Testis (tissue), 2 donors: Measurements from ENCODE around the gene MAP4K4.

ENCODE experiments used
- CTCF ChIP-seq, 3 experiments: fragments of 450-650 bp in 2 of 3; fragments of 200-600 bp in 1 of 3; sonication (generic) in 1 of 3; IDR thresholded peaks; one replicate each; pipeline ENCODE4 v1.5.1; 2016 to 2019; ENCODE audit warnings: antibody characterized with exemption in 3 of 3, mild to moderate bottlenecking in 2 of 3, moderate library complexity in 1 of 3
- POLR2A ChIP-seq: fragments of 450-650 bp; IDR thresholded peaks from one replicate; pipeline ENCODE4 v1.6.1; 2017; ENCODE audit warnings: antibody characterized with exemption, mild to moderate bottlenecking, moderate library complexity

- TF ChIP-seq POLR2A (no peak), CTCF (IDR thresholded peaks at IDR 0.05) (no peak)
These were observed 117.2 kb downstream of the MAP4K4 start for GRCh38 chr2:101814752-101815151.
